ENCODE measurements around the gene LRRC74B.

Gene LRRC74B

DNA sequence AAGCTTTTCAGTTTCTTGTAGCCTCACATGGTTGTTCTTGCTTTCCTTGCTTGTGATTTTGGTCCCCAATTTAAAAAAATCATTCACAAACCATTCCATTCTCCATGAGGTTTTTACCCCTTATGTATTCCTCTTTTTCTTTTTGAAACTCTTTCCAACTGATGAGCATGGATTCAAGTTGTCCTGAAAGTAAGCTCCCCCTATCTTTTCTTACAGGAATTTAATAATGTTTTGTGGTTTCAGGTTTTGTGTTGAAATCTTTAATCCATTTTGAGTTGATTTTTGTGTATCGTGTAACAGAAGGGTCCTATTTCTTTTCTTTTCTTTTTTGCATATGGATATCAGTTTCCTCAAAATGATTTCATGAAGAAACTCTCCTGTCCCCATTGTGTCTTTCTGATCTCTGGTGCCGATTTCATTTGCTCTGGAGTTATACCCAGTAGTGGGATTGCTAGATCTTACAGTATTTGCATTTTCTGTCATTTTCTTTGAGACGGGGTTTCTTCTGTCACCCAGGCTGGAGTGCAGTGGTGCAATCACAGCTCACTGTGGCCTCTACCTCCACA, 58.5 kb downstream of the LRRC74B start:
- no peak for DNase-seq (ENCODE audit: low spot score)

DNA sequence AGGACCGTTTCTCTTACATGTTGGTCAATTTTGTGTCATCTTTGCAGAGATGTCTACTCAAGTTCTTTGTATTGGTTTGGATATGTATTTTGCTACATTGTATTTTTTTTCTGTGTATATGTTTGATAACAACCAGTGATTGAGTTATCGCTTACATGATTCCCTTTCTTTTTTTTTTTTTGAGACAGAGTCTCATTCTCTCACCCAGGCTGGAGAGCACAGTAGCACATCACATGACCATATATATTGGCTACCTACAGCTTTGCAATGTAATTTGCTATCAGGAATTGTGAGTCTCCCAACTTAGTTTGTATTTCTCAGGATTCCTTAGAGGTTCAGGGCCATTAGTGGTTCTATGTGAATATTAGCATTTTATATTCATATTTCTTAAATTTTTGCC, 59.5 kb downstream of the LRRC74B start:
- no peak for DNase-seq (ENCODE audit: low spot score)

DNA sequence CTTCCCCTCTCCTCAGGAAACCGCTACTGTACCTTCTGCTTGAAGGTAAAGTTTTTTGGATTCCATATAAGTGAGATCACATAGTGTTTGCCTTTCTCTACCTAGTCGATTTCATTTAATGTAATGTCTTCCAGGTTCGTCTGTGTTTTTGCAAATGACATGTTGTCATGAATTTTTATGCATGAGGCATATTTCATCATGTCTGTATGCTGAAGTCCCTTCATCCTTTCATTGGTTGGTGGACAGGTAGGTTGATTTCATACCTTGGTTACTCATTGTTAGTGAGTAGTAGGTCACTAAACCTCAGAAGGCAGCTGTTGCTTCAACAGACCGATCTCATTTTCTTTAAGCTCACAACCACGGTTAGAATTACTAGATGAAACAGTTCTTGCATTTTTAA, 60.3 kb downstream of the LRRC74B start:
- DNase-seq (ENCODE audit: low spot score) = no peak

DNA sequence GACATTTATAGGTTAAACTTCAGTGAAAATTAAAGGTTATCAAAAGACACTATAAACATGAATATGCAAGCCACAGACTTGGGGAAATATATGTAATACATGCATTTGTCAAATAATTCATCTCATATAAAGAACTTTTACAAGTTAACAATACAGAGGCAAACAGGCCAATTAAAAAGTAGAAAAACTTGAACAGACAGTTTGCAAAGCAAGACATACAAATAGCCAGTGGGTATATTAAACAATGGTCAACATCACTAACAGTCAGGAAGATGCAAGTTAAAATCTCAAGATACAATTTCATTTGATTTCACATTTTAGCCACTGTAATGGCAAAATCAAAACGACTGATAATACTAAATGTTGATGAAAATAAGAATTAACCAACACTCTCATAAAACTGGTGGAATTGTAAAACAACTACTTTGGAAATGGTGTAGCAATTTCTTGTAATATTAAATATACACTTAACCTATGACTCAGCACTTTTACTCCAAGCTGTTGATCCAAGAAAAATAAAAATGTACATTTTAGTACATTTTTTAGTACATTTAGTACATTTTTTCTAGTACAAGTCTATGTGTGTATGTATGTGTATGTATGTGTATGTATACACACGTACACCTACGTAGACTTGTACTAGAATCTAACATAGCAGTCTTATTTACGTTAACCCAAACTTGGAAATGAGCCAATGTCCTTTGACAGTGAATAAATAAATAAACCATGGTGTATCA, 62.8 kb downstream of the LRRC74B start:
- no peak for DNase-seq (ENCODE audit: low spot score)
